ENCODE measurements around the gene OTUD5.
A peak's percentile ranks its signal among the peaks of the same experiment; 100 is the strongest.

The OTUD5 gene

DNA sequence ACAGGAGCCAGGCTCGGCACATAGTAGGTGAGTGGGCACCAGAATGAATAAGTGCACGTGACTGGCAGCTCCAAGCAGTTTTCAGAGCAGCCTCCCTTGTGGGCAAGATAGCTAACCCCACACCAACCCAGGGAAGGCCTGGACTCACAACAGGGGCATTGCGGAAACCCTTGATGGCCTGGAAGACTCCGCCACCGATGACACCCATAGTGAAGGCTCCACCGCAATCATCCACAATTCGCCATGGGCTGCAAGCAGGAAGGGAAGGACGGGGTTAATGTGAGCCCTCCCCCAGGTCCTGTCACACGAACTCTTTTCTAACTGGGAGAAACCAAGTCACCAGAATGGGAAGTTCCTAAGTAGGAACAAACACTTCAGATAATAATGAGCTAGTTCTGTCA, 60.8 kb downstream of the OTUD5 start:
- no peaks in the 10 kb centered on the region for H3K4me1 ChIP-seq
- H3K9me3 ChIP-seq, result no peaks in the 10 kb centered on the region
- H3K4me3 ChIP-seq (ENCODE audit: low read depth, low read length), result peak overlapping the region; percentile 89
- no peak for TF ChIP-seq CTCF (IDR thresholded peaks at IDR 0.05; ENCODE audit: low read depth, low read length)
- no peaks in the 10 kb centered on the region for H3K27me3 ChIP-seq
- no peak for DNase-seq
- H3K36me3 ChIP-seq, result 0 out of 2 replicates have a peak, but pooled peaks cover 7% of the 10 kb centered on the region

DNA sequence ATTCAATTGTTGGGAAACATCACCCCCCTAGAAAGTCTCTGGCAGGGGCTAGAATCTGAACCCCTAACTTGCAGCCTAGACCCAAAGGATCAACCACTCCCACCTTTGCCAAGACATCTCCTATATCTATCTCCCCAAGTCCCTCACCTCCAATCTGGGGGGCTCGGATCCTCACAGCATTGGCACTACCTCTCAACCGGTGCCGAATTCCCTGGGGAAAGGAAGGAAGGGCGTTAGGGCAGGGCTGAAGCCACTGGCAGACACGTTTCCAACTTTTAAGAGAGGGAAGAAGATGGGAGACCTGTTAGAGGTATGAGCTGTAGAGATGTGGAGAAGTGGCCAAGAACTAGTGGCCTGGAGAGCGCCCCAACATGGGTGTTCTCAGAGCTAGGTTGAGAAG, 62.5 kb downstream of the OTUD5 start:
- no peaks in the 10 kb centered on the region for H3K36me3 ChIP-seq
- H3K4me1 ChIP-seq, result no peaks in the 10 kb centered on the region
- no peak for DNase-seq
- no peak for TF ChIP-seq CTCF (IDR thresholded peaks at IDR 0.05; ENCODE audit: low read depth, low read length)
- H3K4me3 ChIP-seq (ENCODE audit: low read depth, low read length), result no peak overlapping the region
- H3K27me3 ChIP-seq, result no peaks in the 10 kb centered on the region
- H3K9me3 ChIP-seq, result no peaks in the 10 kb centered on the region

DNA sequence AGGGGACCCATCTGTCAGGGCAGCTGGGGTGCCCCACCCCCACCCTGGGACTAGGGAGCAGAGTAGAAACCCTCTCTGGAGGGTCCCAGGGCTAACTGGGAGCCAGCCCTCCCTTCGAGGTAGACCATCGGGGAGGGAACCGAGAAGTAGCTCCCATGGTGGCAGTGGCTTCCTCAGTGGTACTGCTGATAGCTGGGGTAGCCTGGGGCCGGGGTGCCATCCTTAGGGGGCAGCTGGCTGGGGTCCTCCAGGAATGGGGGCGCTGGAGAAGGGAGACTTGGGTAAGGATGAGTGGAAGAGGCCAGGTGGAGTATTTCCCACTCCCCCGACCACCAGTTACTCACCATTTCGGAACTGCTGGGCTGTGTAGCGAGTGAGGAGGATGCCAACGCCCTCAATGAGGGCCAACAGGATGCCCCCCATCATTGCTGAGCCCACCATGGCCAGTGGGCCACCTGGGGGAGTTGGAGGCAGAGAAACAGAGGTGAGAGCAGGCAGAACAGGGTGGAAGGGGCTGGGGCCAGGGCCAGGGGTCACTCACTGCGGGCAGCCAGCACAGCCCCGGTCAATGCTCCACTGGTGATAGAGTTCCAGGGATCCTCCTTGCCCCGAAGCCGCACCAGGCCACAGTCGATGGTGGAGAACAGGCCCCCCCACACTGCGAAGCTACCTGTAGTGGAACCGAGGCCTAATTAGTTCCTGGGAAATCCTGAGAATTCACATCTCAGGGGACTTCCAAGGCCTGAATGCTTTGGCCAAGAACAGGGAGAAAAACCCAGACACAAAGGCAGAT, 63.7 kb downstream of the OTUD5 start:
- TF ChIP-seq CTCF (IDR thresholded peaks at IDR 0.05; ENCODE audit: low read depth, low read length), result no peak
- H3K27me3 ChIP-seq, result no peaks in the 10 kb centered on the region
- no peak overlapping the region for H3K4me3 ChIP-seq (ENCODE audit: low read depth, low read length)
- no peak for DNase-seq
- no peaks in the 10 kb centered on the region for H3K36me3 ChIP-seq
- no peaks in the 10 kb centered on the region for H3K9me3 ChIP-seq
- no peaks in the 10 kb centered on the region for H3K4me1 ChIP-seq

DNA sequence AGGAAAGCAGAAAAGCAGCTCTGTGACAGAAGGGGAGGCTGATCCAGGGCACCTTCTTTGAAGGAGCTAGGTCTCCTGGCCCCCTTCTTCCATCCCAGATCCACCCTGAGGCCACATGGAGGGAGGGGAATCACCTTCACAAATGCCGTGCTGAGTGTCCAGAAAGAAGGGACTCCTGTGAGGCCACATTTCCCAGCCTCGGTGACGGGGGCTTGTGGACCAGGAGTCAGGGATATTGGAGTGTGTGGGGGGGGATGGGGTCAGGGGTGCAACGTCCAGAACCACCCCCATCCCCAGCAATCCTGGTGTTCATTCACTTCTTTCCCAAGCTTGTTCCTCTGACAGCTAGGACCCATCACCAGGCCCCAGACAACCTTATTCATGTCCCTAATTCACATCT, 64.5 kb downstream of the OTUD5 start:
- no peak overlapping the region for H3K4me3 ChIP-seq (ENCODE audit: low read depth, low read length)
- DNase-seq, result no peak
- TF ChIP-seq CTCF (IDR thresholded peaks at IDR 0.05; ENCODE audit: low read depth, low read length), result no peak
- H3K27me3 ChIP-seq, result no peaks in the 10 kb centered on the region
- H3K36me3 ChIP-seq, result no peaks in the 10 kb centered on the region
- H3K4me1 ChIP-seq, result no peaks in the 10 kb centered on the region
- no peaks in the 10 kb centered on the region for H3K9me3 ChIP-seq

DNA sequence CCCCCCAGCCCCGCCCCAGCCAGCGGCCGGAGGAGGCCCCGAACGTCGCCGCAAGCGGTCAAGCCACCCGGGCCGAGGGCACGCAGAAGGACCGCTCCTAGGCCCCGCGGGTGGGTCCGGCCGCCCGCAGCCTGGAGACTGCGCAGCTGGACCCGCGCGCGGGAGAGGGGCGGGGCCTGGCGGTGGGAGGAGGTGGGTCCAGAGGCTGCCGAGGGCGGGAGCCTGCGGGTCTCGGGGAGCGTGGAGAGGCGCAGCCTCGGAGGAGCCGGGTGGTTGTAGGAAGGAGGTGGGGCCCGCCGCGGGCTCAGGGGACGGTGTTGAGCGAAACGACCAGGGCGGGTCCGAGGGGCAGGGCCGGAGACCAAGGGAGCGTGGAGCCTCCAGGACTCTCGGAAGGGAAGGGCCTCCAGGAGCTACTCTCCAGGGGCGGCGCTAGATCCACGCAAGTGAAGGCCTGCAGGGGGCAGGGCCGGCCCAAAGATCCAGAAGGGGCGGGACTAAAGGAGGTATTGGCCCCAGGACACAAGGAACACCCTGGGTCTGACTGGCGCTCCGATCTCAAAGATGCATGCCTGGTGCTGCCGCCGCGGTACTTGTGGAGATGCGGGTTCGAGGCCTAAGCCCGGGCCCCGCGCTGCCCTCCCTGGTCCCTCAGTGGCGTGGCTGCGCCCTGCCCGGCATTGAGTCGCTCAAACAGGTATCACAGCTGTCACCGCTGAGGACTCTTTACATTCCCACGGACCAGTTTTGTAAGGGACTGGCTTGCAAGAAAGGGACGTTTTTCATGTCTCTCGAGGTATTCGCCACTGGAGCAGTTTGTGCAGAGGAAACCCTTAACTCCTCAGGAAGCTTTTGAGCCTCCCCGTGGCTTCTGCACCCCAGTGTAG, 65.8 kb downstream of the OTUD5 start:
- no peaks in the 10 kb centered on the region for H3K36me3 ChIP-seq
- no peaks in the 10 kb centered on the region for H3K27me3 ChIP-seq
- H3K9me3 ChIP-seq, result no peaks in the 10 kb centered on the region
- peak overlapping the region; percentile 49 for H3K4me3 ChIP-seq (ENCODE audit: low read depth, low read length)
- peak; percentile 89 for DNase-seq
- no peaks in the 10 kb centered on the region for H3K4me1 ChIP-seq
- peak; percentile 58 for TF ChIP-seq CTCF (IDR thresholded peaks at IDR 0.05; ENCODE audit: low read depth, low read length)
